ENCODE data around the gene DPH2. TPM values are rescaled to one million over a fixed set of nuclear protein-coding genes. Genes with fewer than 3 reads are reported as not detected.

Gene DPH2, protein sequence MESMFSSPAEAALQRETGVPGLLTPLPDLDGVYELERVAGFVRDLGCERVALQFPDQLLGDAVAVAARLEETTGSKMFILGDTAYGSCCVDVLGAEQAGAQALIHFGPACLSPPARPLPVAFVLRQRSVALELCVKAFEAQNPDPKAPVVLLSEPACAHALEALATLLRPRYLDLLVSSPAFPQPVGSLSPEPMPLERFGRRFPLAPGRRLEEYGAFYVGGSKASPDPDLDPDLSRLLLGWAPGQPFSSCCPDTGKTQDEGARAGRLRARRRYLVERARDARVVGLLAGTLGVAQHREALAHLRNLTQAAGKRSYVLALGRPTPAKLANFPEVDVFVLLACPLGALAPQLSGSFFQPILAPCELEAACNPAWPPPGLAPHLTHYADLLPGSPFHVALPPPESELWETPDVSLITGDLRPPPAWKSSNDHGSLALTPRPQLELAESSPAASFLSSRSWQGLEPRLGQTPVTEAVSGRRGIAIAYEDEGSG
- 35.5 to 40.8 TPM (median 36.0 TPM) in 5 replicates for total RNA-seq (2022; extraction: Qiagen RNA extraction)

DNA sequence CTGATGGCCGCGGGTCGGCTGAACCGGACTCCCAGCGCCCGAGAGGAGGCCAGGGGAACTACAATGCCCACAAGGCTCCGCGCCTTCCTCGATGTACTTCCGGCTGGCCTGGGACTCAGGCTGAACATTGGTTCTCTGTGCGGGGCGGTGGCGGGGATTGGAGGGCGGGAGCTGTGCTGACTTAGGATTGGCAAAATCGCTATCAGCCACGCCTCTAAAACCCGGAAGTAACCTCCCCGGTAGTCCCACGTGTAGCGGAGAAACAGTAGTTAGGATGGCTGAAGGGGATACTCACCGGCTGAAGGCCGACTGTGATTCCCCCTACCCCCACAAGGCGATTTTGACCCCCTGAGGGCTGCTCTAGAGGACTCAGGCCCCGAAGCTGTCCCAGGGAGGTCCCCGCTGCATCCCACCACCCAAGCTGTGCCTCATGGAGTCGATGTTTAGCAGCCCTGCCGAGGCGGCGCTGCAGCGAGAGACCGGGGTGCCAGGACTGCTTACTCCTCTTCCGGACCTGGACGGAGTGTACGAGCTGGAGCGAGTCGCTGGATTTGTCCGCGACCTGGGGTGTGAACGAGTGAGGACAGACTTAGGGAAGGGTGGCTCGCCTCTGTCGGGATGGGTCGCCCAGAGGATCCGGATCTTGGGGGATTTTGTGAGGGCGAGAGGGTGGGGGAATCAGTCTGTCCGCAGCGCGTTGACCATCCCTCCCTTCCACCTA, at the start of gene DPH2:
Gene DPH2 (plus strand): TSS at position 265 of the 721 bp plus-strand sequence. CDS start 166 bp downstream, at position 431.

DNA sequence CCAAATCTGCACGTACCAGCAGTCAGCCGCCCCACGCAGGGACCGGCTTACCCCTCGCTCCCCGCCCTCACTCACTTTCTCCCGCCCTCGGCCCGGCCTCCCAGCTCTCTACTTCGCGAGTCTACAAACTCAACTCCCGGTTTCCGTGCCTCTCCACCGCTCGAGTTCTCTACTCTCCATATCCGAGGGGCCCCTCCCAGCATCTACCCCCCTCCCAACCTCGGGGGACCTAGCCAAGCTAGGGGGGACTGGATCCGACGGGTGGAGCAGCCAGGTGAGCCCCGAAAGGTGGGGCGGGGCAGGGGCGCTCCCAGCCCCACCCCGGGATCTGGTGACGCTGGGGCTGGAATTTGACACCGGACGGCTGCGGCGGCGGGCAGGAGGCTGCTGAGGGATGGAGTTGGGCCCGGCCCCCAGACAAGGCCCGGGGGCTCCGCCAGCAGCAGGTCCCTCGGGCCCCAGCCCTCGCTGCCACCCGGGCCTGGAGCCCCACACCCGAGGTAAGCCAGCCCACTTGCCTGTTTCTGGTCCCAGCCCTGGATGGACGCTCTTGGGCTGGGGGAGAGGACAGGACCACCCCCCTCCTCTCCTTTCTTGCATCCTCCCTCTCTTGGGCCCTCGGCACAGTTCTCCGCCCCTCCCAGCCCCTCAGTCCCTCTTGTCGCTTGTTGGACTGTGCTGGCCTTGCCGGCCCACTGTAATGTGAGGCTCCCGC, 36.3 kb upstream of the DPH2 start, which contains the start of gene ARTN:
Gene ARTN (plus strand): TSS at position 416 of the 715 bp plus-strand sequence. CDS start 1,856 bp downstream, outside the sequence.

DNA sequence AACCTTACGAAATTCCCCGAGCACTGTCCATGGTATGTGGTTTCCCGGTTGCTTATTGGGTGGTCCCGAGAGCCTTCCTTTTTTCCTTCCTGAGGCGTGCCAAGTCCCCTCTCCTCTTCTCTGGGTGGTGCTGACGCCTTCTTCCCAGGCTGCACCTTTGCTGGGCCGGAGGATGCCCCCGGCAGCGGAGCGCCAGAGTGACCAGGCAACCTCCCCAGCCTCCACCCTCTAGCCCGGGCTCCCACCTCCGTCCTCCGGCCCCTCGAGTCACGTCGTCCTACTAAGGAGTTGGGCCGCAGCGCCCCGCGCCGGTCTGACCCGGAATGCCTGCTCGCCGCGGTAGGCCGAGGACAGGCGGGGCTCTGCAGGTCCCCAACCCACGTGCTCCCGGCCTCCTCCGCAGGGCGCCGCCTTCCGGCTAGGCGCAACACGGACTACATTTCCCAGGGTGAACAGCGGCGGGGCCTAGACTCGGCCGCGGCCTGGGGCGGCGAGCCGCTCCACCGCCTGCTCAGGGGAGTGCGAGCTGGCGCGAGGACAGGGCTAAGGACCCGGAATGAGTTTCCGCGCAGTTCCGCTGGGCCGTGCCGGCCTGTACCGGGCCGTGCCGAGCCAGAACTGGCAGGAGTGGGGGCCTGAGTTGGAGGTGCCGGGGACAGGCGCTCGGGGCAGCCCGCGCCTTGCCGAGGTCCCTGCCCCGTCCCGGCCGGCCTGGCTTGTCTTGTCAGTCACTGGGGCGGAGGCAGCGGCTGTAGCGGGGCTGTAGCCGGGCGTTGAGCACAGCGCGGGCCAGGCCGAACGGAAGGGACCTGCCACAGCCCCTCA, 23.4 kb upstream of the DPH2 start, which contains the start of gene IPO13:
Gene IPO13 (plus strand): TSS at position 715 of the 825 bp plus-strand sequence. CDS start 651 bp downstream, outside the sequence.

DNA sequence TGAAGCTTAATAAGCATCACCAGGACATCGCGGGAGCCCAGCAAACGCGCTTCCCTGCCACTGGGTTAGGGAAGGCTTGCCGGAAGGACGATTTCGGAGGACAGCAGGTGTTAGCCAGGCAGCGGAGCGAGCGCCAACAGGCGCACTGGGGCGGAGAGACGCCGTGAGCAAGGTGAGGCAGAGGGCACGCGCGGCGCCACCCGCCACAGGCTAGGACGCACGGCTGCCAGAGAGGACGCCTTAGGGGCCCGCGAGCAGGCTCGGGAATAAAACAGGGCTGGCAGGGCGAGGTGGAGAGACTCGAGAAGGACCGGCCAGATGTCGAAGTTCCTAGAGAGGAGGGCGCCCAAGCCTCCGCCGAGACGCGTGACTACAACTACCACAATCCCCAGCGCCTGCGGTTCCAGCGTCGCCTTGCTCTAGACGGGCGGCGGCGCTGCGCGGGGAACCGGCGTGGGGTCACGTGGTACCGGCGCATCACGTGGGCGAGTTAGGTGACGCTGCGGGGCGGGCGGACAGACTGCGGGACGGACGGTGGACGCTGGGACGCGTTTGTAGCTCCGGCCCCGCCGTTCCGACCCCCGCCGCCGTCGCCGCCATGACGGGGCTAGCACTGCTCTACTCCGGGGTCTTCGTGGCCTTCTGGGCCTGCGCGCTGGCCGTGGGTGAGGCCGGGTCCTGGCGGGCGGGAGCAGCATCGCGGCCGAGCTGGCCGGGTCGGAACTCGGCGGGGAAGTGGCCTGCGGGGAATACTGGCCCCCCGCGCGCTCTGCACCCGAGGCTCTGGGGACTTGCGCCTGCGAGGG, 4.8 kb downstream of the DPH2 start, which contains the start of gene ATP6V0B:
Gene ATP6V0B (plus strand): TSS at position 518 of the 806 bp plus-strand sequence. CDS start 81 bp downstream, at position 599.

DNA sequence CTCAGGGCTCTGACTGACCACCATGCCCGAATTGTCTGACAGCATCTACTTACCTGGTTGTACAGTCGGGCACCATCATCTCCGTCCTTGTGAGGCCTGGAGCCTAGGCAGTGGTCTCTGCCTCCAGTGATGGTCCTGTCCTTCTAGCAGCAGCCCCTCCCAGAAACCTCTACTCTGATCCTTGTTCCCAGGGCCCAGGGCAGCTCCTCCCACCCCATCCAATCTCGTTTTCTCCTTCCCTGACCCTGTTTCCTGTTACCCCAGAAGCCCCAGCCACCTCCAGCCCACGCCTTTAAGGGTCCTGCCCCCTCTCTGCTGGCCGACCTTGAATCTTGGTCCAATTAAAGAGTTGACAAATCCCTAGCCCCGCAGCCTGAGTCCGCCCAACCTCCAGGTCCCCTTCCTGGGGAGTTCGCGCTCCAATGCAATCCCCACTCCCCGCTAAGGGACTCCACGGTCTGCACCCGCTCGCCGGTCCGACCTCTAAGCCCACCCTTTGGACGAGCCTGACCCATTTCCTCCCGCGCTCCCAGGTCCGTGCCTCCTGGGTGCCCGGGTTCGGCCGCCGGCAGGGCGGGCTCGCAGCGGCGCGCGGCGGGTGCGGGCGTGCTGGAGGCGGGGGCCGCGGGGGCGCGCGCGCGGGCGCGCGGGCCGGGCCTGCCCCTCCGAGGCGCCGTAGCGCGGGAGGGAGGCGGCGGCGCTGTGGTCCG, 8.9 kb downstream of the DPH2 start, which contains the start of gene B4GALT2:
Gene B4GALT2 (plus strand): TSS at position 660 of the 710 bp plus-strand sequence. CDS start 1,951 bp downstream, outside the sequence.

DNA sequence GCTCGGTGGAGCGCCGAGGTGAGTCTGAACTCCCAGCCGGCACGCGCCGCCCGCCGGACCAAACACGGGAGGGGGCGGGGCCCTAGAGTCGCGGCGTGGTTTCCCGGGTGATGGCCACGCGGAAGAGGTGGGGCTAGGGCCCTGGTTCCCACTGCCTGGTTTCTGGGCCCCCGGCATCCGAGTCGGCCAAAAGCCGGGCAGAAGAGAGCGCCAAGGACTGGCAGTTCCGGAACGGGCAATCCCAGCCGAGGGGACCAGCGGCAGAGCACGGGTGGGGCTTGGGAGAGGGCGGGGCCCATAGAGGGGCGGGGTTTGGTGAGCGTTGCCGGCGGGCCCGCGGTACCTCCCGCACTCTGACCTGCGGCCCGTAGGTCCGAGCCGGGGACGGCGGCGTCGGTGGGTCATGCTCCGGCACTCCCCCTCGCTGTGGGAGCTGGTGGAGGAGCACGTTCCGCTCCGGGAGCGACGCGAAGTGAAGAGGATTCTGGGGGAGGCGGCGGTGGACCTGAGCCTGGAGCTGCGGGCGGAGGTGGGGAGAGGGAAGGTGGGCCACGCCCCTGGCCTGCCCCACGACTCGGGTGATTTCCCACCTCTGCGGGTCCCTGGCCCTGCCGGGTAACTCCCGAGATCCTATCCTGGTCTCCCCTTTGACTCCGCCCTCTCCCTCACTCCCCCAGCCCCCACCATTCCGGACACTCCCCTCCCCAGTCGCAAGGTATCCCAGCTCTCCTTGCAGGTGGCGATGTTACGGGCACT, 21.8 kb downstream of the DPH2 start, which contains the start of gene CCDC24:
Gene CCDC24 (plus strand): TSS at position 124 of the 756 bp plus-strand sequence. CDS start 280 bp downstream, at position 404.

Other genes with a start within 250 kb of the DPH2 start
- 0.14 to 0.61 TPM (median 0.35 TPM) in 5 replicates for gene ARTN, start 36.2 kb upstream of the DPH2 start, total RNA-seq (2022; extraction: Qiagen RNA extraction)
- 10.7 to 18.0 TPM (median 15.0 TPM) in 5 replicates for gene IPO13, start 23.1 kb upstream of the DPH2 start, total RNA-seq (2022; extraction: Qiagen RNA extraction)
- gene ATP6V0B, start 5.0 kb downstream of the DPH2 start, total RNA-seq (2022; extraction: Qiagen RNA extraction): 93.3 to 160 TPM (median 139 TPM) in 5 replicates
- 49.9 to 72.4 TPM (median 69.2 TPM) in 5 replicates for gene B4GALT2, start 9.2 kb downstream of the DPH2 start, total RNA-seq (2022; extraction: Qiagen RNA extraction)
- gene CCDC24, start 21.6 kb downstream of the DPH2 start, total RNA-seq (2022; extraction: Qiagen RNA extraction): 5.8 to 9.1 TPM (median 7.8 TPM) in 5 replicates
- 11.5 to 16.0 TPM (median 13.8 TPM) in 5 replicates for gene SLC6A9, start 61.5 kb downstream of the DPH2 start, total RNA-seq (2022; extraction: Qiagen RNA extraction)
- 0.41 to 0.61 TPM (median 0.48 TPM) in 5 replicates for gene KLF17, start 148.8 kb downstream of the DPH2 start, total RNA-seq (2022; extraction: Qiagen RNA extraction)
- gene KLF18, start 171.6 kb downstream of the DPH2 start, total RNA-seq (2022; extraction: Qiagen RNA extraction): 0.08 TPM in 1 of 5 replicates, not detected in the others
- gene DMAP1, start 243.5 kb downstream of the DPH2 start, total RNA-seq (2022; extraction: Qiagen RNA extraction): 19.6 to 23.0 TPM (median 21.1 TPM) in 5 replicates